Spleen (tissue), 11 donors: Measurements from ENCODE around the gene KRTAP4-7. TPM values are rescaled to one million over a fixed set of nuclear protein-coding genes. Genes with fewer than 3 reads are reported as not detected.
"Not testable (repeated sequence)": the region's sequence is repeated elsewhere in the genome, so short reads cannot be mapped to it uniquely, and the experiment has no call there.

ENCODE experiments used
- DNase-seq: peaks from one replicate; pipeline ENCODE4 v3.0.0-alpha.2; 2020
- H3K27ac ChIP-seq, 8 donors: fragments of 200-600 bp; sonication (generic) in 7 of 8; 1 replicate in 4 of 8; 2 replicates in 4 of 8; pipeline versions ENCODE4 v1.5.0 to v1.8.0; 2016 to 2021; ENCODE audit warnings: inconsistent platforms in 4 of 8, mild to moderate bottlenecking in 4 of 8, moderate library complexity in 1 of 8
- H3K27me3 ChIP-seq, 7 donors: fragments of 200-600 bp; sonication (generic) in 6 of 7; replicated peaks in 1 of 7; 1 replicate in 4 of 7; 2 replicates in 3 of 7; pipeline versions ENCODE4 v1.5.0 to v1.8.0; 2016 to 2021; ENCODE audit warnings: inconsistent platforms in 3 of 7, mild to moderate bottlenecking in 1 of 7
- H3K36me3 ChIP-seq, 6 donors: fragments of 200-600 bp; sonication (generic) in 5 of 6; 1 replicate in 4 of 6; 2 replicates in 2 of 6; pipeline versions ENCODE4 v1.5.0 to v1.8.0; 2016 to 2021; ENCODE audit warnings: inconsistent platforms in 2 of 6
- H3K4me1 ChIP-seq, 6 donors: fragments of 200-600 bp; sonication (generic) in 5 of 6; 1 replicate in 3 of 6; 2 replicates in 3 of 6; pipeline versions ENCODE4 v1.5.0 to v1.8.0; 2016 to 2021; ENCODE audit warnings: inconsistent platforms in 3 of 6
- H3K4me3 ChIP-seq, 8 donors: fragments of 200-600 bp; sonication (generic) in 7 of 8; 1 replicate in 4 of 8; 2 replicates in 4 of 8; pipeline versions ENCODE4 v1.5.0 to v1.8.0; 2016 to 2021; ENCODE audit warnings: inconsistent platforms in 4 of 8, mild to moderate bottlenecking in 4 of 8, moderate library complexity in 2 of 8
- H3K9me3 ChIP-seq, 8 donors: fragments of 200-600 bp; sonication (generic) in 7 of 8; 1 replicate in 4 of 8; 2 replicates in 4 of 8; pipeline versions ENCODE4 v1.5.0 to v1.8.0; 2016 to 2021; ENCODE audit warnings: inconsistent platforms in 4 of 8
- CTCF ChIP-seq, 11 experiments: fragments of 200-600 bp in 7 of 11; fragments of 450-650 bp in 4 of 11; sonication (generic) in 4 of 11; IDR thresholded peaks in 8 of 11; conservative IDR thresholded peaks in 3 of 11; 1 replicate in 7 of 11; 2 replicates in 4 of 11; pipeline versions ENCODE4 v1.4.0 to v1.8.0; 2016 to 2021; ENCODE audit warnings: antibody characterized with exemption in 11 of 11, inconsistent platforms in 4 of 11, mild to moderate bottlenecking in 1 of 11
- POLR2A ChIP-seq, 3 donors: fragments of 450-650 bp; IDR thresholded peaks; one replicate each; pipeline ENCODE4 v1.5.1; 2017; ENCODE audit warnings: antibody characterized with exemption in 3 of 3, mild to moderate bottlenecking in 1 of 3
- POLR2AphosphoS5 ChIP-seq, 3 donors: sonication (generic); formaldehyde crosslinking; IDR thresholded peaks; one replicate each; pipeline ENCODE4 v1.5.1; 2017; ENCODE audit warnings: antibody characterized with exemption in 3 of 3
- WGBS, 5 donors: extraction: QIAGEN DNeasy Blood & Tissue Kit in 3 of 5; methylation state at CpG; one replicate each; pipeline versions ENCODE4 v1.1.5 to v1.1.7; 2013 to 2018; 5-methylcytosine and 5-hydroxymethylcytosine counted together
- intact Hi-C: fragments of 100-400 bp; cut with DNase I; formaldehyde crosslinking; loops from one replicate; pipeline ENCODE4 v1.15.0; 2023; ENCODE audit warnings: low total_unique reads
- polyA plus RNA-seq, 3 donors: library from polyadenylated mRNA; stranded (reverse); fragments of 200-250 nt; gene quantifications; one replicate each; pipeline ENCODE4 v1.2.1, GENCODE V29; 2013
- total RNA-seq, 7 donors: library from RNA; depleted of rRNA in 3 of 7; stranded (reverse); fragments of >200 nt in 3 of 7; fragmentation: NEBNext Ultra II Directional in 4 of 7; extraction: Animal tissue kit (Norgen Biotek cat#: 25700) in 4 of 7; gene quantifications; one replicate each; pipeline versions ENCODE4 v1.1.0 to v1.2.1, GENCODE V29; 2016 to 2021
- donor health status: healthy with polysubstance abuse.
- donor health status: DM: no; HTN: no; CAD: no; lungs with moderate emphysema.
- donor health status: DM: no; HTN: no; CAD: no.
- donor health status: Bipolar disorder and iron deficiency.
- donor health status: healthy.
- donor health status: DM: no; HTN: no; CAD: no.
- donor health status: DM: yes; HTN: yes; CAD: no.

Gene KRTAP4-7
- total and polyA plus RNA-seq, 10 donors: not detected

- no peak overlapping the region for H3K27ac ChIP-seq
- 60 to 70% (median 61%) methylated on average over 2 of the region's 2 CpGs for WGBS, 5 donors
- H3K4me3 ChIP-seq: no peak overlapping the region
- H3K27me3 ChIP-seq: peaks cover 0 to 11% (median 0%) of the 10 kb centered on the region in 7 donors
- H3K9me3 ChIP-seq: peaks cover 0 to 27% (median 16%) of the 10 kb centered on the region in 8 donors
- H3K4me1 ChIP-seq: peaks cover 0 to 14% (median 4%) of the 10 kb centered on the region in 6 donors
- TF ChIP-seq POLR2A (IDR thresholded peaks at IDR 0.05) (no peak), POLR2AphosphoS5 (IDR thresholded peaks at IDR 0.05) (no peak), CTCF (IDR thresholded peaks at IDR 0.05 in 8 of 11, conservative IDR thresholded peaks at IDR 0.05 in 3 of 11) (no peak)
- intact Hi-C loops: no loop called here
- H3K36me3 ChIP-seq: no peaks in the 10 kb centered on the region
- no peak for DNase-seq
Observed at GRCh38 chr17:41111151-41111885, 27.4 kb downstream of the KRTAP4-7 start.

GRCh38 chr17:41116297-41116696 is 32.3 kb downstream of the KRTAP4-7 start:
- 35 to 47% (median 41%) methylated on average over 5 of the region's 5 CpGs for WGBS, 5 donors
- DNase-seq: no peak
- Histone ChIP-seq H3K27me3 (peaks cover 0 to 5% (median 0%) of the 10 kb centered on the region in 7 donors), H3K9me3 (peaks cover 0 to 24% (median 15%) of the 10 kb centered on the region in 8 donors), H3K27ac (peak overlapping the region in 2 of 8 donors; percentile 8 to 30), H3K4me3 (no peak overlapping the region), H3K36me3 (no peaks in the 10 kb centered on the region), H3K4me1 (peaks cover 3 to 48% (median 12%) of the 10 kb centered on the region in 6 donors)
- TF ChIP-seq CTCF (IDR thresholded peaks at IDR 0.05 in 8 of 11, conservative IDR thresholded peaks at IDR 0.05 in 3 of 11): no peak
- TF ChIP-seq POLR2AphosphoS5 (IDR thresholded peaks at IDR 0.05): no peak
- no peak for TF ChIP-seq POLR2A (IDR thresholded peaks at IDR 0.05)
- intact Hi-C loops: no loop called here

GRCh38 chr17:41117846-41118386 is 34.0 kb downstream of the KRTAP4-7 start, which contains the start of gene KRTAP4-11:
KRTAP4-11 (minus strand) TSS chr17:41118373; CDS start chr17:41118315, 58 bp downstream.
- Histone ChIP-seq H3K4me1 (peaks cover 3 to 48% (median 12%) of the 10 kb centered on the region in 6 donors), H3K9me3 (peaks cover 0 to 12% (median 8%) of the 10 kb centered on the region in 8 donors)
- H3K36me3 ChIP-seq, H3K4me3 ChIP-seq, H3K27me3 ChIP-seq, H3K27ac ChIP-seq, intact Hi-C loops, DNase-seq: not testable (repeated sequence)
- WGBS, 5 donors: 64 to 86% (median 74%) methylated on average over 7 to 10 of the region's 10 CpGs

GRCh38 chr17:41118721-41119120 is 34.8 kb downstream of the KRTAP4-7 start:
- intact Hi-C loops: no loop called here
- DNase-seq: no peak
- Histone ChIP-seq H3K27ac (no peak overlapping the region), H3K27me3 (peaks cover 0 to 5% (median 0%) of the 10 kb centered on the region in 7 donors), H3K4me3 (no peak overlapping the region), H3K4me1 (peaks cover 3 to 56% (median 15%) of the 10 kb centered on the region in 6 donors), H3K9me3 (peaks cover 0 to 6% (median under 1%) of the 10 kb centered on the region in 8 donors), H3K36me3 (no peaks in the 10 kb centered on the region)
- TF ChIP-seq POLR2AphosphoS5 (IDR thresholded peaks at IDR 0.05) (no peak), CTCF (IDR thresholded peaks at IDR 0.05 in 8 of 11, conservative IDR thresholded peaks at IDR 0.05 in 3 of 11) (no peak), POLR2A (IDR thresholded peaks at IDR 0.05) (no peak)
- 83 to 93% (median 91%) methylated on average over 4 of the region's 4 CpGs for whole genome bisulfite sequencing, 5 donors
